ENCODE data around the gene AMER2.

DNA sequence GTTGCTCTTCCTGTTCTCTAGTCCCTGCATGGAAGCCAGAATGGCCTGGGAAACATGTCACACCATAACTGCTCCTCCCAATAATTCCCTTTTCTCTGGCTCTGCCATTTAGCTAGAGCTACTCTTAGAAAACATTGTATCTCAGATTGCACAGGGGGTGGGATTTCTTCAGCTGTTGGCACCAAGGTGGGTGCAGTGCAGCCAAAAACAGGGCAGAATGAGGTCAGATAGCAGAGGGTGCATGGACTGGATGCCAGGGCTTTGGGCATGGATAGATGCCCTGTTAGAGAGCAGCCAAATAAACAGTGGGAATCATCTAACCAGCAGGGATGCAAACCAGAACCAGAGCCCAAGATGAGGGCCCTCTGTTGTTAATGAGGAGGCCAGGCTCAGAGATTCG, 4.9 kb upstream of the AMER2 start:
- TF ChIP-seq, protein P1, sequence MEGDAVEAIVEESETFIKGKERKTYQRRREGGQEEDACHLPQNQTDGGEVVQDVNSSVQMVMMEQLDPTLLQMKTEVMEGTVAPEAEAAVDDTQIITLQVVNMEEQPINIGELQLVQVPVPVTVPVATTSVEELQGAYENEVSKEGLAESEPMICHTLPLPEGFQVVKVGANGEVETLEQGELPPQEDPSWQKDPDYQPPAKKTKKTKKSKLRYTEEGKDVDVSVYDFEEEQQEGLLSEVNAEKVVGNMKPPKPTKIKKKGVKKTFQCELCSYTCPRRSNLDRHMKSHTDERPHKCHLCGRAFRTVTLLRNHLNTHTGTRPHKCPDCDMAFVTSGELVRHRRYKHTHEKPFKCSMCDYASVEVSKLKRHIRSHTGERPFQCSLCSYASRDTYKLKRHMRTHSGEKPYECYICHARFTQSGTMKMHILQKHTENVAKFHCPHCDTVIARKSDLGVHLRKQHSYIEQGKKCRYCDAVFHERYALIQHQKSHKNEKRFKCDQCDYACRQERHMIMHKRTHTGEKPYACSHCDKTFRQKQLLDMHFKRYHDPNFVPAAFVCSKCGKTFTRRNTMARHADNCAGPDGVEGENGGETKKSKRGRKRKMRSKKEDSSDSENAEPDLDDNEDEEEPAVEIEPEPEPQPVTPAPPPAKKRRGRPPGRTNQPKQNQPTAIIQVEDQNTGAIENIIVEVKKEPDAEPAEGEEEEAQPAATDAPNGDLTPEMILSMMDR (IDR thresholded peaks at IDR 0.05; ENCODE audit: poor library complexity, severe bottlenecking): no peak
- TF ChIP-seq SMC3 (conservative IDR thresholded peaks at IDR 0.05; ENCODE audit: poor library complexity) (no peak), TAF1 (IDR thresholded peaks at IDR 0.05; ENCODE audit: low read depth) (no peak), EZH2 (IDR thresholded peaks at IDR 0.05; ENCODE audit: borderline replicate concordance, insufficient read depth, low read length, poor library complexity, severe bottlenecking) (no peak)

All from neural cell (in vitro differentiated cells).